Mucosa of rectum (tissue), 2 donors: ENCODE data around the gene GMPR2.

Experiments
- H3K27ac ChIP-seq, 2 donors: one replicate each; pipeline ENCODE4 v1.7.0; 2013; ENCODE audit warnings: inconsistent platforms in 2 of 2, low read depth in 2 of 2, low read length in 2 of 2
- H3K27me3 ChIP-seq, 2 donors: one replicate each; pipeline ENCODE4 v1.7.0; 2013; ENCODE audit warnings: low read length in 2 of 2; ENCODE audit not compliant: control insufficient read depth in 2 of 2, insufficient read depth in 2 of 2
- H3K36me3 ChIP-seq, 2 donors: one replicate each; pipeline ENCODE4 v1.7.0; 2013; ENCODE audit warnings: low read length in 2 of 2; ENCODE audit not compliant: control insufficient read depth in 2 of 2, insufficient read depth in 2 of 2
- H3K4me1 ChIP-seq, 2 donors: one replicate each; pipeline ENCODE4 v1.7.0; 2013; ENCODE audit warnings: low read length in 2 of 2, mild to moderate bottlenecking in 1 of 2; ENCODE audit not compliant: control insufficient read depth in 2 of 2, insufficient read depth in 2 of 2
- H3K4me3 ChIP-seq, 2 donors: one replicate each; pipeline ENCODE4 v1.7.0; 2013; ENCODE audit warnings: low read length in 2 of 2
- H3K9ac ChIP-seq, 2 donors: one replicate each; pipeline ENCODE4 v1.7.0; 2013; ENCODE audit warnings: low read length in 2 of 2, low read depth in 1 of 2, mild to moderate bottlenecking in 1 of 2
- H3K9me3 ChIP-seq, 2 donors: one replicate each; pipeline ENCODE4 v1.7.0; 2013; ENCODE audit warnings: low read length in 2 of 2; ENCODE audit not compliant: control insufficient read depth in 2 of 2
- donor health status: healthy.
- donor health status: Normal muscosa, but diverticular disease.

Gene GMPR2

DNA sequence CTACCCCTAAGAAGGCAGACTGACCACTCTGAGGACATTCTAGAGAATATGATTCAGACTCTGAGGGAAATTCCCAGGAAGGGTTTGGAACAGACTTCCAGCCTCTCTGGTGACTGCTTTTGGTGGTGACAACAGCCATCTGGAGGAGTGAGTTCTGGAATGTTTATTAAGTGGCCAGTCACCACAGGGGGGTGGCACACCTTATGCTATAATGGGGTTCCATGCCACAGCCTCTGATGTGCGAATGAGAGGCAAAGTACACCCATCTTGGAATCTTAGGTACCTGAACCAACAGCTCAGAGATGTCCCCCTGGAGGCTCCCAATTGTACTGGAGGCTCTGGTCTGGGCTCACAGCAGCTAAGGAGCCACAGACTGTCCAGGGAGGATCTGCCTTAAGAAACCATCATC, 19.2 kb downstream of the GMPR2 start:
- H3K9me3 ChIP-seq, result no peaks in the 10 kb centered on the region
- H3K27me3 ChIP-seq, result no peaks in the 10 kb centered on the region
- no peak overlapping the region for H3K27ac ChIP-seq
- H3K36me3 ChIP-seq, result peaks cover 4 to 5% of the 10 kb centered on the region in 2 donors
- no peak overlapping the region for H3K4me3 ChIP-seq
- H3K4me1 ChIP-seq, result no peaks in the 10 kb centered on the region
- H3K9ac ChIP-seq, result no peak overlapping the region

DNA sequence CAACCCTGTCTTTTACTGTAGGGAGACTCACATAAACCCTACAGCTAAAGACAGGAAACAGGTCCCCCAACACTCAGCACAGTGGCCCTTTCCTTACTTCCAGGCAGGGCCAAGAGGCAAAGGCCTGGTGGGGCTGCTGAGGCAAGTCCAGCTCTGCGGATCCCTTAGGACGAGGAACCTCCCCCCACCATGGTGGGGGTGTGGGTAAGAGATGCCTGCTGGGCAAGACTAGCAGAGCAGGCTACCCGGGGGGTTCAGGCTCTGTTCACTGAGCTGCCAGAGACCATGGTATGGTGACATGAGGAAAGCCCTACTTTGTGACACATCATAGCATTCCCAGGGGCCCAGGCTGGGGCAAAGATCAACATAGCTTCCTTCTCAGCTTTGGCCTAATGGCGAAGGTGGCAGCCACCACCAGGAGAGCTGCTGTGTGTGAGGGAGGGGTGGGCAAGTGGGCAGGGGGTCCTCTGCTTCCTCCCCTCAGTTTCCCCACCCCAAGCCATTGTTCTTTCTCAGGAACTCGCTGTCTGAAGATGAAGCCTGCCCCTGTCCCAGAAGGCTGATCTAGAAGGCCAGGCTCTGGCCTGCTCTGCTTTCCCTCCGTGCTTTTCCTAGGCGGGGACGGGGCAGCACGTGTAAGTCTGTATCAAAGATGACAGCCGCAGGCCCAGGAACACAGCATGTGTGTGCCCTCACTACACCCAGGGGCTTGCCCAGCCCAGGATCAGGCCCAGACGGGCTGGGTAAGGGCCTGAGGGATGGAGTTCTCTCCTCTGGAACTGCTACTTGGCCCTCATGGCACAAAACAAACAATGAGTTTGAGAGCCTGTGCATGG, 19.8 kb downstream of the GMPR2 start:
- no peak overlapping the region for H3K27ac ChIP-seq
- no peaks in the 10 kb centered on the region for H3K4me1 ChIP-seq
- no peaks in the 10 kb centered on the region for H3K9me3 ChIP-seq
- no peaks in the 10 kb centered on the region for H3K27me3 ChIP-seq
- H3K36me3 ChIP-seq, result peaks cover 4 to 5% of the 10 kb centered on the region in 2 donors
- no peak overlapping the region for H3K4me3 ChIP-seq
- H3K9ac ChIP-seq, result no peak overlapping the region

DNA sequence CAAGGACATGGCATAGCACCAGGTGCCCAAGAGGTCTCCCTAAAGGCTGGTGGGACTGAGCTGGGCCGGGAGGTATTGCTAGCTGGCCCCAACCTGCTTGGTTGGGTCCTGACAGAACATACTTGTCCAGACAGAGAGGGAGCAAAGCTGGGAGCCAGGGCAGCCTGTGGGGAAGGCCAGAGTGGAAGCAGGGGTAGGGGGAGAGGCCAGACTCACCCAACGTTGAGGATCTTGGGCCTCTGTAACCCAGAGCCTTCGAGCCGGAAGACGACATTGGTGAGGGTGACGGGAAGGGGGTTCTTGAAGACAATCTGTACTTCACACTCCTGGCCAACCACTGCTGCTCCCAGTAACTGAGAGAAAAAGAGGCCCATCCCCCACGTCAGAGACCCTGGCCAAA, 21.2 kb downstream of the GMPR2 start:
- peaks cover 0 to 5% of the 10 kb centered on the region in 2 donors for H3K36me3 ChIP-seq
- no peaks in the 10 kb centered on the region for H3K9me3 ChIP-seq

DNA sequence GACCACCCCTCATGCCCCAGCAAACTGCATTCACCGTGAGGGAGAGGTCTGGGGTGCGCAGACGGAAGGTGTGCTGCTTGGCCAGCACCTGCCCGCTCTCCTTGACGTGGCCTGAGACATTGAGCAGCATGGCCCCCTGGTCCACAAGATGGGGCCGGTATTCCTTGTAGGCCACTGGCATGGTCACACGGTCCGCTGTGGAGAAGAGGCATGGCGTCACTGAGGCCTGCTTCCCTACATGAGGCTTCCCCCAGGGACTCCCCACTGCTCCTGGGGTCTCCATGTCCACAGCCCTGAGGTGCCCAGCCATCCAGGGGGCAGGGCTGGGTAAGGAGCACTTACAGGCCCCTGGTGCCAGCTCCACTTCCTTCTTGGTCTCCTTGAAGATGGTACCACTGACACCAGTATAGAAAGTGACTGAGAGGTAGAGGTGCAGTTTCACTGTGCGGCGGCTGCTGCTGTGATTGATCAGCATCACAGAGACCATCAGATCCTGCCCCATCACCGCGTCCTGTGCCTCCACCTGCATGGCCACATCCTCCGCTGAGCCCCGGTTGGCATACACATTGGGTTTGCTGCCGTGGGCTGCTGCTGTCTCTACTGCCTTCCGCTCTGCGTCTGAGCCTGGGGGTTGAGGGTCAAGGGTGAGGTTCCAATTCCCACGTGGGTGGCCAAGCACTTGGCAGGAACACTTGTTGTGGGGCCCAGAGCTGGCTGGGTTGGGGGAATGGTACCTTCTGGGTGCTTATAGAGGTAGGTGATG, 22.1 kb downstream of the GMPR2 start:
- Histone ChIP-seq H3K27ac (no peak overlapping the region), H3K9me3 (no peaks in the 10 kb centered on the region), H3K36me3 (peaks cover 0 to 5% of the 10 kb centered on the region in 2 donors), H3K27me3 (no peaks in the 10 kb centered on the region), H3K4me3 (no peak overlapping the region), H3K9ac (no peak overlapping the region), H3K4me1 (no peaks in the 10 kb centered on the region)

More for the DNA sequence above, 21.2 kb downstream of the GMPR2 start:
- no peaks in the 10 kb centered on the region for H3K27me3 ChIP-seq
- H3K4me3 ChIP-seq, result no peak overlapping the region
- no peaks in the 10 kb centered on the region for H3K4me1 ChIP-seq
- H3K27ac ChIP-seq, result no peak overlapping the region
- H3K9ac ChIP-seq, result no peak overlapping the region

DNA sequence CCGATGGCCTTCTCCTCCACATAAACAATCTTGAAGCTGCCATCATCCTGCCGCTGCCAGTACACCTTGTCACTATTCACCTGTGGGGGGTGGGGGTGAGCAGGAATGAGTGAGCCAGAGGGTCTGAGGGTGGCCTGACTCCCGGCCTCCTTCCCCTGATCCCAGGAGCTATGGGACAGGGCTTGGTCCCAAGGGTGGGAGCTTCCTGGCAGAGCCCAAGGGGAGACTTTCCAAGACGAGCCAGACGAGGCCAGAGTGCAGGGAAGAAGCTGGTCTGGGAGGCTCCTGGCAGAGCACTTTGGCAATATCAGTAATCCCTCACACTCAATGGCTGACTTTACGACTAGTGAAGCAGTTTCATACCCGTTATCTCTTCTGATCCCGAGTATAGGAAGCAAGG, 22.7 kb downstream of the GMPR2 start:
- H3K9ac ChIP-seq, result no peak overlapping the region
- no peaks in the 10 kb centered on the region for H3K27me3 ChIP-seq
- H3K27ac ChIP-seq, result no peak overlapping the region
- H3K4me1 ChIP-seq, result no peaks in the 10 kb centered on the region
- no peak overlapping the region for H3K4me3 ChIP-seq
- peaks cover 0 to 5% of the 10 kb centered on the region in 2 donors for H3K36me3 ChIP-seq
- H3K9me3 ChIP-seq, result no peaks in the 10 kb centered on the region

DNA sequence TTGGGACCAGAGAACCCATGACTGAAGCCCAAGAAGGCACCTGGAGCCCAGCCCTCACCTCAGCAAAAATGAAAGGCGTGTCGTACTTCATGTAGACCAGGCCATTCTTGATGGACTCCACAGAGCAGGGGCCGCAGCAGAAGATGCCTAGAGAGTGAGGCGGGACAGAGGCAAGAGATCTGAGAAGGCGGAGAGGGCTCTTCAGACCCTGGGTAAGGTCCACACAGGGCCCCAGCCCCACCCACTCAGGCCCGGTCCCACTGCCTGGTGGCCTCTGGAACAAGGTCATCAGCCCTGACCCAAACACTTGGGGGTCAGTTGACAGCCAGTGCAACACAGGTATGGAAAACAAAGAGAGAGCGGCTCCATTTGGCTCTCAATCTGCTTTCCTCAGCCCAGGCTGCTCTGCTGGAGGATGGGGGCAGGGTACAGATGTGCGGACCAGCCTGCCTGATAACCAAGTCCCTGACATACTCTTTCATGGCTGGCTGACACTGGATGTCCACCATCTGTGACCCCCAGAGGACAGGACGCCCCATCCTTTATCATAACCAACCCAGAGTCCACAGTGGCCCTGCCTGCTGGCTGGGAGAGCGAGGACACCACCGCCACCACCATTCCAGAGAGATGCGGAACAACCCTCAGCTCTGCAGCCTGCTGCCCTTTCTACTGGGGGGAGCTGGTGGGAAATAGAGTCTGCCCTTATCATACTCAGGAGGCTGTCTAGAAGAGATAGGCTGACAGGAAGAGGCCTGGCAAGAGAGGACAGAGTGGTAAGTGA, 23.4 kb downstream of the GMPR2 start:
- H3K36me3 ChIP-seq, result peaks cover 0 to 5% of the 10 kb centered on the region in 2 donors
- no peak overlapping the region for H3K27ac ChIP-seq
- no peaks in the 10 kb centered on the region for H3K4me1 ChIP-seq
- H3K9me3 ChIP-seq, result no peaks in the 10 kb centered on the region
- H3K4me3 ChIP-seq, result no peak overlapping the region
- no peak overlapping the region for H3K9ac ChIP-seq
- no peaks in the 10 kb centered on the region for H3K27me3 ChIP-seq

DNA sequence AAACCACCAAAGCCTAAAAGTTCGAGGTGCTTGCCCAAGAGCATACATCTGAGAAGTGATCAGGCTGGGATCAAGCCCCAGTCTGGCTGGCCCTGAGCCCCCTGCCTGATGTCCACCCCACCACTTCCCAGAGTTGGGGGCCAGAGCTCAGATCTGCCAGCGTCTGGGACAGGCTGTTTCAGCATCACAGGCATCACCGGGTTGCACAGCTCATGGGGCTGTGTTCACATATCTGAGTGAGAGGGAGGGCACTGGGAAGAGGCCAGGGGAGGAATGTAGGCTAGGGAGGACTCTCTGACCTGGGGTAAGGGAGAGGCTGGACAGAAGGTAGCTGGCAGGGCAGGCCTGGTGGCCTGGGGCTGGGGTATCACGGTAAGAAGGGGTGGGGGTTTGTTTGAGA, 24.2 kb downstream of the GMPR2 start:
- peaks cover 0 to 5% of the 10 kb centered on the region in 2 donors for H3K36me3 ChIP-seq
- no peaks in the 10 kb centered on the region for H3K9me3 ChIP-seq
- H3K4me1 ChIP-seq, result no peaks in the 10 kb centered on the region
- H3K27me3 ChIP-seq, result no peaks in the 10 kb centered on the region
- H3K4me3 ChIP-seq, result no peak overlapping the region
- no peak overlapping the region for H3K9ac ChIP-seq
- no peak overlapping the region for H3K27ac ChIP-seq

DNA sequence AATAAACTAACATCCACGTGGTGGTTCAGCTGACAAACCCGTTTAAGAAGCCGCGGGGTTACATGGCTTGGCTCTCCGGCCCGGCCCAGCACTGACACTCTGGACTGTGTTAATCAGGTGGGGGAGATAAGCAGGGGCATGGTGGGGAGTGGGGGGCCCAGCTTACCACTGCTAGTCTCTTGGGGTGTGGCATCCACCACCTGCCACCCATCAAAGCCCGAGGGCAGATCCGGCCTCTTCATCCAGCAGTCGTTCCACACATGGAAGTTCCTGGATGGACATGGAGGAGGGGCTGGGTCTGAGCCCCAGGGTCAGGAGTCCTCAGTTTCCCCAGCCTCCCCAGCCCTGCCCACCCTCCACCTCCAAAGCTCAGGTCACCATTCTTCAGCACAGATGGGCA, 25.4 kb downstream of the GMPR2 start:
- Histone ChIP-seq H3K4me1 (no peaks in the 10 kb centered on the region), H3K27me3 (no peaks in the 10 kb centered on the region), H3K27ac (no peak overlapping the region), H3K36me3 (peaks cover 0 to 5% of the 10 kb centered on the region in 2 donors), H3K9me3 (no peaks in the 10 kb centered on the region), H3K9ac (no peak overlapping the region), H3K4me3 (no peak overlapping the region)

DNA sequence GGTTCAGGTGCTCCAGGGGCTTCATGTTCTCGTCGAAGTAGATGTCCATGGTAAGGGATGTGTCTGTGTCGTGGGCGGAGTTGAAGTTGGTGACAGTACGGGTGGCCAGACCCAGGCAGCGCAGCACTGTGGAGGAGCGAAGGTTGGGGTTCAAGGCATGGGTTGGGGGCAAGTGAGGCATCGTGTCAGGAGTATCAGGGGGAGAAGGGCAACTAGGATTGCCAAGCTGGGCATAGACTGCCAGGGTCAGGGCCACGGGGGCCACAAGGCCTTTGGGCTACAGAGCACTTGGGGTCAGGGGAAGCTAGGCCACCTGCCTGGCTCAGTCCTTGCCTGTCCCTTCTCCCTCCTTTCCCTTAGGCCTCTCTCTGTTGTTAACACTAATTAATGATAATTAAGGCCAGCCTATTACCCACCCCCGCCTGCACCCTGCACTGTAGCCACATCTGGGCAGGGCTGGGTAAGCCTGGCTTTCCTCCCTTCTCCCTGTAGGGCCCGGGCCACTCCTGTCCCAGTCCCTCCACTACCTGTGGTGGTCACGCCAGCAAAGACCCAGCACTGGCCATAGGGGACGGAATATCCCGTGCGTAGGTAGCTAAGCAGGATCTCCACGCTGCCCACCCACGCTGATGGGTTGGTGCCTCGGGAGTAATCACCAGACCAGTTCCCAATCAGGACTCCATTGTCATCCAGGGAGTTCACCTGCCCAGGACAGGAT, 26.0 kb downstream of the GMPR2 start:
- Histone ChIP-seq H3K4me3 (no peak overlapping the region), H3K4me1 (no peaks in the 10 kb centered on the region), H3K27ac (no peak overlapping the region), H3K9ac (no peak overlapping the region), H3K27me3 (no peaks in the 10 kb centered on the region), H3K9me3 (no peaks in the 10 kb centered on the region), H3K36me3 (peaks cover 0 to 5% of the 10 kb centered on the region in 2 donors)
